Body of pancreas (tissue), 4 donors: ENCODE data around the gene FBXL3.

Experiments
- CTCF ChIP-seq, 7 experiments: fragments of 450-650 bp in 4 of 7; fragments of 200-600 bp in 3 of 7; sonication (generic) in 3 of 7; IDR thresholded peaks; one replicate each; pipeline ENCODE4 v1.5.1; 2016 to 2019; ENCODE audit warnings: antibody characterized with exemption in 7 of 7
- POLR2A ChIP-seq, 3 donors: fragments of 450-650 bp; IDR thresholded peaks; one replicate each; pipeline ENCODE4 v1.6.1; 2016; ENCODE audit warnings: antibody characterized with exemption in 3 of 3, mild to moderate bottlenecking in 2 of 3

- no peak for TF ChIP-seq CTCF (IDR thresholded peaks at IDR 0.05)
- TF ChIP-seq POLR2A (IDR thresholded peaks at IDR 0.05) = no peak
Measured at GRCh38 chr13:77067519-77067918, 40.6 kb upstream of the FBXL3 start.
